Panc1 (cell line): ENCODE data around the gene WBP2NL.

Experiments used
- CTCF ChIP-seq: fragments of 450-650 bp; IDR thresholded peaks from 2 replicates; pipeline ENCODE4 v1.5.1; 2017; ENCODE audit warnings: mild to moderate bottlenecking
- POLR2AphosphoS5 ChIP-seq: IDR thresholded peaks from 2 replicates; pipeline ENCODE4 v1.6.1; 2012; ENCODE audit warnings: mild to moderate bottlenecking, low read depth, low read length, moderate library complexity
- REST ChIP-seq, 2 experiments: IDR thresholded peaks; 2 replicates each; pipeline ENCODE4 v1.6.1; 2011 to 2012; ENCODE audit warnings: low read depth in 2 of 2, control low read depth in 1 of 2, low read length in 1 of 2, mild to moderate bottlenecking in 1 of 2, moderate library complexity in 1 of 2; ENCODE audit not compliant: insufficient read depth in 1 of 2
- TCF7L2 ChIP-seq: IDR thresholded peaks from 2 replicates; pipeline ENCODE4 v1.6.1; 2011; ENCODE audit warnings: mild to moderate bottlenecking, low read depth, low read length, inconsistent platforms

- no peak for TF ChIP-seq CTCF
- no peak for TF ChIP-seq REST (IDR thresholded peaks at IDR 0.05; ENCODE audit: insufficient read depth in 1 of 2, low read depth in 2 of 2, low read length in 1 of 2)
- TF ChIP-seq POLR2AphosphoS5: no peak
- TF ChIP-seq TCF7L2: no peak
Observed at GRCh38 chr22:41949297-41949965, 49.2 kb upstream of the WBP2NL start.
